CD14-positive monocyte (primary cell): Measurements from ENCODE around the gene THSD4. TPM values are rescaled to one million over a fixed set of nuclear protein-coding genes. Genes with fewer than 3 reads are reported as not detected.

Source experiments
- DNase-seq, 3 donors: peaks; one replicate each; pipeline ENCODE4 v3.0.0-alpha.2; 2011 to 2022
- H2AFZ ChIP-seq: 2 replicates; pipeline ENCODE4 v1.6.0; 2012; ENCODE audit warnings: mild to moderate bottlenecking, low read depth, low read length, inconsistent platforms; ENCODE audit not compliant: insufficient read depth, poor library complexity, severe bottlenecking
- H3K27ac ChIP-seq, 2 donors: 1 replicate in 1 of 2; 2 replicates in 1 of 2; pipeline ENCODE4 v1.5.1; 2012 to 2013; ENCODE audit warnings: low read length in 2 of 2, control low read depth in 1 of 2, inconsistent platforms in 1 of 2, low read depth in 1 of 2, mild to moderate bottlenecking in 1 of 2
- H3K27me3 ChIP-seq, 2 donors: one replicate each; pipeline versions ENCODE4 v1.6.0 to v1.6.1; 2011 to 2013; ENCODE audit warnings: low read length in 2 of 2; ENCODE audit not compliant: control insufficient read depth in 2 of 2, insufficient read depth in 2 of 2
- H3K36me3 ChIP-seq, 2 donors: replicated peaks in 1 of 2; 1 replicate in 1 of 2; 2 replicates in 1 of 2; pipeline versions ENCODE4 v1.5.1 to v1.6.1; 2012 to 2013; ENCODE audit warnings: low read length in 2 of 2, control low read depth in 1 of 2, inconsistent platforms in 1 of 2, mild to moderate bottlenecking in 1 of 2; ENCODE audit not compliant: insufficient read depth in 2 of 2, control insufficient read depth in 1 of 2
- H3K4me1 ChIP-seq, 2 donors: 1 replicate in 1 of 2; 2 replicates in 1 of 2; pipeline versions ENCODE4 v1.5.1 to v1.6.1; 2012 to 2013; ENCODE audit warnings: low read length in 2 of 2, control low read depth in 1 of 2, inconsistent platforms in 1 of 2, mild to moderate bottlenecking in 1 of 2, moderate library complexity in 1 of 2; ENCODE audit not compliant: insufficient read depth in 2 of 2, control insufficient read depth in 1 of 2
- H3K4me2 ChIP-seq: replicated peaks from 2 replicates; pipeline ENCODE3; 2012; ENCODE audit warnings: low read length, moderate library complexity, mild to moderate bottlenecking; ENCODE audit not compliant: poor library complexity, severe bottlenecking; ENCODE audit errors: extremely low read depth
- H3K4me3 ChIP-seq, 3 experiments: fragments of 200-600 bp in 1 of 3; sonication (generic) in 1 of 3; replicated peaks in 1 of 3; 1 replicate in 2 of 3; 2 replicates in 1 of 3; pipeline ENCODE4 v1.5.1; 2011 to 2013; ENCODE audit warnings: low read length in 3 of 3, mild to moderate bottlenecking in 3 of 3, control low read depth in 2 of 3, low read depth in 2 of 3, inconsistent platforms in 1 of 3, moderate library complexity in 1 of 3
- H3K79me2 ChIP-seq: 2 replicates; pipeline ENCODE4 v1.6.0; 2012; ENCODE audit warnings: mild to moderate bottlenecking, control low read depth, inconsistent platforms, low read length, moderate library complexity; ENCODE audit not compliant: insufficient read depth
- H3K9ac ChIP-seq: 2 replicates; pipeline ENCODE4 v1.6.0; 2017; ENCODE audit warnings: low read length, mild to moderate bottlenecking; ENCODE audit not compliant: insufficient read depth, poor library complexity, severe bottlenecking
- H3K9me3 ChIP-seq, 2 donors: replicated peaks in 1 of 2; 1 replicate in 1 of 2; 2 replicates in 1 of 2; pipeline versions ENCODE4 v1.5.1 to v1.6.1; 2012 to 2013; ENCODE audit warnings: low read length in 2 of 2, control low read depth in 1 of 2; ENCODE audit not compliant: control insufficient read depth in 1 of 2, insufficient read depth in 1 of 2
- H4K20me1 ChIP-seq: 2 replicates; pipeline ENCODE4 v1.6.0; 2012; ENCODE audit warnings: mild to moderate bottlenecking, low read length, control low read depth, moderate library complexity; ENCODE audit not compliant: insufficient read depth
- H3K27ac Mint-ChIP-seq, 7 donors: one replicate each; pipeline ENCODE4 v1.8.0; 2020; ENCODE audit warnings: mild to moderate bottlenecking in 7 of 7, mixed read lengths in 7 of 7, moderate library complexity in 6 of 7, inconsistent platforms in 2 of 7
- H3K27me3 Mint-ChIP-seq, 3 donors: one replicate each; pipeline ENCODE4 v1.8.0; 2021 to 2022; ENCODE audit warnings: low read depth in 3 of 3, mild to moderate bottlenecking in 3 of 3, mixed read lengths in 3 of 3, moderate library complexity in 3 of 3, inconsistent platforms in 1 of 3
- H3K36me3 Mint-ChIP-seq, 2 donors: one replicate each; pipeline ENCODE4 v1.8.0; 2020; ENCODE audit warnings: mixed read lengths in 2 of 2, inconsistent platforms in 1 of 2, mild to moderate bottlenecking in 1 of 2
- H3K4me1 Mint-ChIP-seq: one replicate; pipeline ENCODE4 v1.8.0; 2020; ENCODE audit warnings: mild to moderate bottlenecking, mixed read lengths
- H3K4me3 Mint-ChIP-seq, 2 donors: one replicate each; pipeline ENCODE4 v1.8.0; 2020; ENCODE audit warnings: mild to moderate bottlenecking in 2 of 2, mixed read lengths in 2 of 2, moderate library complexity in 1 of 2
- H3K9me3 Mint-ChIP-seq, 7 donors: one replicate each; pipeline ENCODE4 v1.8.0; 2020 to 2022; ENCODE audit warnings: mixed read lengths in 7 of 7, mild to moderate bottlenecking in 6 of 7, moderate library complexity in 6 of 7, inconsistent platforms in 2 of 7
- CTCF ChIP-seq: fragments of 200-600 bp; IDR thresholded peaks from one replicate; pipeline ENCODE4 v1.8.0; 2022; ENCODE audit warnings: antibody characterized with exemption, mild to moderate bottlenecking
- WGBS: methylation state at CpG from one replicate; pipeline ENCODE4 v1.1.5; 2013; ENCODE audit warnings: missing lambda C conversion rate; ENCODE audit not compliant: insufficient coverage; 5-methylcytosine and 5-hydroxymethylcytosine counted together
- intact Hi-C, 2 donors: fragments of 100-400 bp; cut with micrococcal nuclease; formaldehyde crosslinking; loops; one replicate each; pipeline versions ENCODE4 v1.15.0 to v1.15.1; 2023
- polyA plus RNA-seq, 3 donors: library from polyadenylated mRNA; depleted of rRNA in 1 of 3; unstranded in 2 of 3; stranded (reverse) in 1 of 3; fragments of 300-500 nt in 2 of 3; fragments of >200 nt in 1 of 3; fragmentation: Illumina TruSeq in 2 of 3; gene quantifications; 1 replicate in 2 of 3; 2 replicates in 1 of 3; pipeline ENCODE4 v1.2.3, GENCODE V29; 2012 to 2021

The THSD4 gene
- polyA plus RNA-seq, 3 donors, result not detected

- Histone ChIP-seq H3K4me3 (no peak overlapping the region), H3K27me3 (no peaks in the 10 kb centered on the region), H3K79me2 (no peaks in the 10 kb centered on the region), H3K4me2 (no peak overlapping the region), H2AFZ (no peak overlapping the region), H3K27ac (no peak overlapping the region), H3K4me1 (no peaks in the 10 kb centered on the region), H3K36me3 (no peaks in the 10 kb centered on the region), H4K20me1 (no peaks in the 10 kb centered on the region), H3K9ac (no peak overlapping the region), H3K9me3 (no peaks in the 10 kb centered on the region)
- Mint-ChIP-seq H3K4me1 (no peaks in the 10 kb centered on the region), H3K27me3 (peaks cover 4 to 14% (median 12%) of the 10 kb centered on the region in 3 donors), H3K9me3 (peaks cover 0 to 3% (median 0%) of the 10 kb centered on the region in 7 donors), H3K27ac (no peak overlapping the region), H3K36me3 (no peaks in the 10 kb centered on the region), H3K4me3 (no peak overlapping the region)
- 94% methylated on average over 5 of the region's 6 CpGs for WGBS
- no peak for TF ChIP-seq CTCF
- DNase-seq, result no peak
- intact Hi-C loops, result no loop called here
Measured at GRCh38 chr15:71128939-71129562, 13.8 kb downstream of the THSD4 start.

GRCh38 chr15:71129669-71130068 lies 14.4 kb downstream of the THSD4 start:
- Mint-ChIP-seq H3K27me3 (peaks cover 4 to 14% (median 12%) of the 10 kb centered on the region in 3 donors), H3K36me3 (no peaks in the 10 kb centered on the region), H3K4me3 (no peak overlapping the region), H3K4me1 (no peaks in the 10 kb centered on the region), H3K27ac (no peak overlapping the region), H3K9me3 (peaks cover 0 to 3% (median 0%) of the 10 kb centered on the region in 7 donors)
- no peak for TF ChIP-seq CTCF
- no peak overlapping the region for H3K4me2 ChIP-seq
- H3K79me2 ChIP-seq, result no peaks in the 10 kb centered on the region
- no peak overlapping the region for H3K9ac ChIP-seq
- H4K20me1 ChIP-seq, result no peaks in the 10 kb centered on the region
- no peaks in the 10 kb centered on the region for H3K36me3 ChIP-seq
- H3K27ac ChIP-seq, result no peak overlapping the region
- 40% methylated on average over 1 of the region's 6 CpGs for WGBS
- H3K4me3 ChIP-seq, result no peak overlapping the region
- intact Hi-C loops, result no loop called here
- H3K4me1 ChIP-seq, result no peaks in the 10 kb centered on the region
- no peak for DNase-seq
- H2AFZ ChIP-seq, result no peak overlapping the region
- H3K9me3 ChIP-seq, result no peaks in the 10 kb centered on the region
- no peaks in the 10 kb centered on the region for H3K27me3 ChIP-seq
